Ovary (tissue), 3 donors: Measurements from ENCODE around the gene KCNH5.

Experiments
- CTCF ChIP-seq, 3 donors: fragments of 450-650 bp in 2 of 3; fragments of 200-600 bp in 1 of 3; IDR thresholded peaks; one replicate each; pipeline versions ENCODE4 v1.5.1 to v1.8.0; 2016 to 2022; ENCODE audit warnings: antibody characterized with exemption in 3 of 3, mild to moderate bottlenecking in 1 of 3
- EP300 ChIP-seq: sonication (generic); formaldehyde crosslinking; IDR thresholded peaks from one replicate; pipeline ENCODE4 v1.6.1; 2017; ENCODE audit warnings: antibody characterized with exemption
- POLR2A ChIP-seq: fragments of 450-650 bp; IDR thresholded peaks from one replicate; pipeline ENCODE4 v1.6.1; 2017; ENCODE audit warnings: antibody characterized with exemption, mild to moderate bottlenecking, moderate library complexity
- donor health status: DM: no; HTN: no; CAD: no.

- TF ChIP-seq POLR2A, result no peak
- no peak for TF ChIP-seq CTCF (IDR thresholded peaks at IDR 0.05)
- TF ChIP-seq EP300, result no peak
Observed at GRCh38 chr14:62777510-62777909, 267.7 kb downstream of the KCNH5 start.
